Upper lobe of right lung (tissue), 1 donor: ENCODE measurements around the gene NFE2. TPM values are rescaled to one million over a fixed set of nuclear protein-coding genes. Genes with fewer than 3 reads are reported as not detected.

ENCODE experiments used
- ATAC-seq: fragments of 200-7000 bp; cut with Tn5 transposase; one replicate; pipeline ENCODE4 v1.9.1; 2020; ENCODE audit warnings: mild to moderate bottlenecking, moderate library complexity
- DNase-seq: peaks from one replicate; pipeline ENCODE4 v3.0.0-alpha.2; 2020
- H3K27ac ChIP-seq: fragments of 200-600 bp; one replicate; pipeline ENCODE4 v1.8.0; 2022
- H3K27me3 ChIP-seq: fragments of 200-600 bp; one replicate; pipeline ENCODE4 v1.8.0; 2022; ENCODE audit warnings: mild to moderate bottlenecking
- H3K36me3 ChIP-seq: fragments of 200-600 bp; one replicate; pipeline ENCODE4 v1.8.0; 2022
- H3K4me1 ChIP-seq: fragments of 200-600 bp; one replicate; pipeline ENCODE4 v1.8.0; 2022
- H3K4me3 ChIP-seq: fragments of 200-600 bp; one replicate; pipeline ENCODE4 v1.8.0; 2022; ENCODE audit warnings: mild to moderate bottlenecking
- H3K9me3 ChIP-seq: fragments of 200-600 bp; one replicate; pipeline ENCODE4 v1.8.0; 2022
- intact Hi-C: fragments of 100-400 bp; cut with DNase I; formaldehyde crosslinking; loops from one replicate; pipeline ENCODE4 v1.11.0; 2022
- total RNA-seq: library from RNA; stranded (reverse); fragmentation: NEBNext Ultra II Directional; extraction: Animal tissue kit (Norgen Biotek cat#: 25700); gene quantifications from one replicate; pipeline ENCODE4 v1.2.1, GENCODE V29; 2021
- TF ChIP-seq, protein P1 (sequence below): fragments of 200-600 bp; IDR thresholded peaks from one replicate; pipeline ENCODE4 v1.8.0; 2022; ENCODE audit warnings: antibody characterized with exemption
- donor health status: DM: no; HTN: yes; CAD: no; lungs with severe emphysema.

NFE2 gene
- total RNA-seq, 1 donor from 2014 or later = 7.5 TPM

GRCh38 chr12:54261815-54262402 is 38.9 kb downstream of the NFE2 start:
- Histone ChIP-seq H3K9me3 (no peaks in the 10 kb centered on the region), H3K27ac (peak overlapping the region; percentile 27)

GRCh38 chr12:54259194-54260011 is 41.4 kb downstream of the NFE2 start:
- peak; percentile 78 for DNase-seq
- intact Hi-C loops = loop anchor here (10.0 kb wide), 1 partner anchor 105 kb away; the partner anchor contains the start of gene GPR84

More at GRCh38 chr12:54261815-54262402, 38.9 kb downstream of the NFE2 start:
- Histone ChIP-seq H3K36me3 (peaks cover 5% of the 10 kb centered on the region), H3K4me3 (no peak overlapping the region), H3K27me3 (no peaks in the 10 kb centered on the region), H3K4me1 (peaks cover 34% of the 10 kb centered on the region)
- DNase-seq = no peak
- ATAC-seq = no peak
- TF ChIP-seq, protein P1, sequence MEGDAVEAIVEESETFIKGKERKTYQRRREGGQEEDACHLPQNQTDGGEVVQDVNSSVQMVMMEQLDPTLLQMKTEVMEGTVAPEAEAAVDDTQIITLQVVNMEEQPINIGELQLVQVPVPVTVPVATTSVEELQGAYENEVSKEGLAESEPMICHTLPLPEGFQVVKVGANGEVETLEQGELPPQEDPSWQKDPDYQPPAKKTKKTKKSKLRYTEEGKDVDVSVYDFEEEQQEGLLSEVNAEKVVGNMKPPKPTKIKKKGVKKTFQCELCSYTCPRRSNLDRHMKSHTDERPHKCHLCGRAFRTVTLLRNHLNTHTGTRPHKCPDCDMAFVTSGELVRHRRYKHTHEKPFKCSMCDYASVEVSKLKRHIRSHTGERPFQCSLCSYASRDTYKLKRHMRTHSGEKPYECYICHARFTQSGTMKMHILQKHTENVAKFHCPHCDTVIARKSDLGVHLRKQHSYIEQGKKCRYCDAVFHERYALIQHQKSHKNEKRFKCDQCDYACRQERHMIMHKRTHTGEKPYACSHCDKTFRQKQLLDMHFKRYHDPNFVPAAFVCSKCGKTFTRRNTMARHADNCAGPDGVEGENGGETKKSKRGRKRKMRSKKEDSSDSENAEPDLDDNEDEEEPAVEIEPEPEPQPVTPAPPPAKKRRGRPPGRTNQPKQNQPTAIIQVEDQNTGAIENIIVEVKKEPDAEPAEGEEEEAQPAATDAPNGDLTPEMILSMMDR = no peak
- intact Hi-C loops = no loop called here

GRCh38 chr12:54258201-54258681 is 42.6 kb downstream of the NFE2 start:
- intact Hi-C loops = loop anchor here (10.0 kb wide), 1 partner anchor 107 kb away; the partner anchor contains the start of gene GPR84
- peaks cover 34% of the 10 kb centered on the region for H3K4me1 ChIP-seq
- H3K4me3 ChIP-seq = no peak overlapping the region
- no peaks in the 10 kb centered on the region for H3K9me3 ChIP-seq
- TF ChIP-seq, protein P1 = no peak
- no peak overlapping the region for H3K27ac ChIP-seq
- DNase-seq (no peak), ATAC-seq (no peak)
- peaks cover 32% of the 10 kb centered on the region for H3K36me3 ChIP-seq
- H3K27me3 ChIP-seq = no peaks in the 10 kb centered on the region

More at GRCh38 chr12:54259194-54260011, 41.4 kb downstream of the NFE2 start:
- Histone ChIP-seq H3K4me3 (peak overlapping the region; percentile 41), H3K9me3 (no peaks in the 10 kb centered on the region), H3K36me3 (peaks cover 28% of the 10 kb centered on the region), H3K4me1 (peaks cover 34% of the 10 kb centered on the region), H3K27ac (peak overlapping the region; percentile 76), H3K27me3 (no peaks in the 10 kb centered on the region)
- peak; percentile 91 for ATAC-seq
- TF ChIP-seq, protein P1 = no peak

DNA sequence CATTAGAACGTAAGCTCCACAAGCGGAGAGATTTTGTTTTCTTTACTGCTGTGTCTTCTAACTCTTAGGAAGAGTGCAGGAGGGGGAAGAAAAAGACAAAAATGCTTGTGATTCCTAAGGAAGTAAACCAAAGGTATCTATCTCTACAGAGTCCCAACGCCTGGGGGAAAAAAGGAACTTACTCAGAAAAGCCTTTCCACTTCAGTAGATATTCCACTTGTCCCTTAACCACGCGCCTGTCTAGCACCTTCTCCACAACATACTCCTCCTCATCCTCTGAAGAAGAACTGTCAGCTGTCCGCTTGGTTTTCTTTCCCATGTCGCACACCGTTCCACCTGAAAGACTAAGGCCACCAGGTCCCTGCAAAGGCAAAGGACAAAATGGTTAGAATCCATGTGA is 43.5 kb downstream of the NFE2 start:
- H3K4me1 ChIP-seq = peaks cover 28% of the 10 kb centered on the region
- TF ChIP-seq, protein P1 = no peak
- DNase-seq (no peak), ATAC-seq (no peak)
- no peaks in the 10 kb centered on the region for H3K9me3 ChIP-seq
- H3K27ac ChIP-seq = no peak overlapping the region
- no peaks in the 10 kb centered on the region for H3K27me3 ChIP-seq
- peaks cover 41% of the 10 kb centered on the region for H3K36me3 ChIP-seq
- intact Hi-C loops = loop anchor here (10.0 kb wide), 1 partner anchor 107 kb away; the partner anchor contains the start of gene GPR84
- H3K4me3 ChIP-seq = no peak overlapping the region

- Histone ChIP-seq H3K36me3 (peaks cover 57% of the 10 kb centered on the region), H3K27me3 (no peaks in the 10 kb centered on the region), H3K27ac (no peak overlapping the region), H3K4me1 (peaks cover 2% of the 10 kb centered on the region), H3K9me3 (no peaks in the 10 kb centered on the region), H3K4me3 (no peak overlapping the region)
- intact Hi-C loops = loop anchor here (10.0 kb wide), 1 partner anchor 112 kb away; the partner anchor contains the start of gene GPR84
- TF ChIP-seq, protein P1 = no peak
- DNase-seq = no peak
- ATAC-seq = no peak
Observed at GRCh38 chr12:54253240-54253639, 47.6 kb downstream of the NFE2 start.
